HG03571 (cell line): Measurements from ENCODE around the gene PDZRN4.

ENCODE experiments used
- ATAC-seq: cut with Tn5 transposase; IDR thresholded peaks from one replicate; pipeline ENCODE4 v1.9.1; 2021; ENCODE audit not compliant: unreplicated experiment

The PDZRN4 gene

GRCh38 chr12:41443690-41444089 lies 255.6 kb downstream of the PDZRN4 start:
- ATAC-seq, result no peak

GRCh38 chr12:41452838-41453407 lies 264.8 kb downstream of the PDZRN4 start:
- ATAC-seq, result no peak

GRCh38 chr12:41453409-41453808 lies 265.3 kb downstream of the PDZRN4 start:
- no peak for ATAC-seq

GRCh38 chr12:41459111-41459905 lies 271.2 kb downstream of the PDZRN4 start:
- no peak for ATAC-seq

- ATAC-seq, result no peak
Observed at GRCh38 chr12:41459906-41460214, 271.7 kb downstream of the PDZRN4 start.

GRCh38 chr12:41460906-41461305 lies 272.8 kb downstream of the PDZRN4 start:
- no peak for ATAC-seq

- no peak for ATAC-seq
Observed at GRCh38 chr12:41462312-41462711, 274.2 kb downstream of the PDZRN4 start.

GRCh38 chr12:41465526-41465925 lies 277.4 kb downstream of the PDZRN4 start:
- no peak for ATAC-seq

GRCh38 chr12:41466300-41466699 lies 278.2 kb downstream of the PDZRN4 start:
- ATAC-seq, result no peak

GRCh38 chr12:41466802-41467201 lies 278.7 kb downstream of the PDZRN4 start:
- ATAC-seq, result no peak

- ATAC-seq, result no peak
Observed at GRCh38 chr12:41467591-41468325, 279.6 kb downstream of the PDZRN4 start.

GRCh38 chr12:41468341-41468740 lies 280.2 kb downstream of the PDZRN4 start:
- ATAC-seq, result no peak

GRCh38 chr12:41468756-41469155 lies 280.6 kb downstream of the PDZRN4 start:
- ATAC-seq, result no peak

GRCh38 chr12:41473441-41473840 lies 285.3 kb downstream of the PDZRN4 start:
- no peak for ATAC-seq

- ATAC-seq, result no peak
Observed at GRCh38 chr12:41474001-41474400, 285.9 kb downstream of the PDZRN4 start.

GRCh38 chr12:41476499-41477439 lies 288.6 kb downstream of the PDZRN4 start:
- ATAC-seq, result no peak

- no peak for ATAC-seq
Observed at GRCh38 chr12:41479426-41479825, 291.3 kb downstream of the PDZRN4 start.

GRCh38 chr12:41485203-41485602 lies 297.1 kb downstream of the PDZRN4 start:
- no peak for ATAC-seq

- no peak for ATAC-seq
Observed at GRCh38 chr12:41486718-41487117, 298.6 kb downstream of the PDZRN4 start.

GRCh38 chr12:41496009-41496408 lies 307.9 kb downstream of the PDZRN4 start:
- no peak for ATAC-seq

GRCh38 chr12:41497409-41497808 lies 309.3 kb downstream of the PDZRN4 start:
- ATAC-seq, result no peak
